HepG2 (cell line): ENCODE results near the gene IP6K1. TPM values are rescaled to one million over a fixed set of nuclear protein-coding genes. Genes with fewer than 3 reads are reported as not detected.
A peak's percentile ranks its signal among the peaks of the same experiment; 100 is the strongest.

ENCODE experiments used
- ARID3A ChIP-seq: IDR thresholded peaks from 2 replicates; pipeline ENCODE4 v1.6.1; 2012; ENCODE audit warnings: low read depth, low read length, improper control_type of control experiment
- GPBP1L1 ChIP-seq: sonication (generic); formaldehyde crosslinking; IDR thresholded peaks from 2 replicates; pipeline ENCODE4 v1.5.0; 2020; ENCODE audit warnings: mild to moderate bottlenecking, missing genetic modification reagents
- HNF4A ChIP-seq: sonication (generic); formaldehyde crosslinking; IDR thresholded peaks from 2 replicates; pipeline ENCODE4 v1.4.0; 2020; ENCODE audit warnings: missing genetic modification reagents
- HNF4G ChIP-seq, 2 experiments: sonication (generic) in 1 of 2; formaldehyde crosslinking in 1 of 2; IDR thresholded peaks; 2 replicates each; pipeline versions ENCODE4 v1.4.0 to v1.6.1; 2011 to 2020; ENCODE audit warnings: borderline replicate concordance in 2 of 2, low read depth in 2 of 2, mild to moderate bottlenecking in 2 of 2, low read length in 1 of 2, missing genetic modification reagents in 1 of 2, moderate library complexity in 1 of 2
- HNRNPH1 ChIP-seq: fragments of 200-400 bp; formaldehyde crosslinking; optimal IDR thresholded peaks from 2 replicates; pipeline ENCODE3; 2017; ENCODE audit warnings: mild to moderate bottlenecking, low read depth, low read length
- LCORL ChIP-seq, 2 experiments: fragments of 450-650 bp in 1 of 2; sonication (generic) in 1 of 2; formaldehyde crosslinking in 1 of 2; IDR thresholded peaks; 2 replicates each; pipeline versions ENCODE4 v1.5.0 to v1.6.1; 2017 to 2020; ENCODE audit warnings: antibody characterized with exemption in 1 of 2, missing genetic modification reagents in 1 of 2
- MAF1 ChIP-seq: sonication (generic); formaldehyde crosslinking; IDR thresholded peaks from 2 replicates; pipeline ENCODE4 v1.5.0; 2020; ENCODE audit warnings: missing genetic modification reagents, borderline replicate concordance
- PRDM10 ChIP-seq: sonication (generic); formaldehyde crosslinking; IDR thresholded peaks from 2 replicates; pipeline ENCODE4 v1.4.0; 2020; ENCODE audit warnings: low read depth, missing genetic modification reagents
- RNF219 ChIP-seq: sonication (generic); formaldehyde crosslinking; IDR thresholded peaks from 2 replicates; pipeline ENCODE4 v1.5.0; 2020; ENCODE audit warnings: mild to moderate bottlenecking, missing genetic modification reagents
- SALL1 ChIP-seq: sonication (generic); formaldehyde crosslinking; IDR thresholded peaks from 2 replicates; pipeline ENCODE4 v1.8.0; 2022; ENCODE audit warnings: mild to moderate bottlenecking, missing genetic modification reagents
- SOX6 ChIP-seq, 2 experiments: fragments of 450-650 bp in 1 of 2; sonication (generic) in 1 of 2; formaldehyde crosslinking in 1 of 2; IDR thresholded peaks; 2 replicates each; pipeline versions ENCODE4 v1.4.0 to v1.6.1; 2017 to 2020; ENCODE audit warnings: antibody characterized with exemption in 1 of 2, mild to moderate bottlenecking in 1 of 2, missing genetic modification reagents in 1 of 2
- SYNCRIP ChIP-seq: fragments of 200-400 bp; formaldehyde crosslinking; IDR thresholded peaks from 2 replicates; pipeline ENCODE4 v1.6.1; 2018; ENCODE audit warnings: mild to moderate bottlenecking, low read depth, low read length; ENCODE audit not compliant: insufficient read depth
- TBL1XR1 ChIP-seq: fragments of 150-350 bp; IDR thresholded peaks from 2 replicates; pipeline ENCODE4 v1.6.1; 2014; ENCODE audit warnings: borderline replicate concordance, low read length; ENCODE audit not compliant: partially characterized antibody
- ZFY ChIP-seq: sonication (generic); formaldehyde crosslinking; IDR thresholded peaks from 2 replicates; pipeline ENCODE4 v1.4.0; 2020; ENCODE audit warnings: missing genetic modification reagents
- ZNF451 ChIP-seq: sonication (generic); formaldehyde crosslinking; IDR thresholded peaks from 2 replicates; pipeline ENCODE4 v1.5.0; 2020; ENCODE audit warnings: mild to moderate bottlenecking, missing genetic modification reagents
- ZNF800 ChIP-seq: sonication (generic); formaldehyde crosslinking; IDR thresholded peaks from 2 replicates; pipeline ENCODE4 v1.4.0; 2020; ENCODE audit warnings: missing genetic modification reagents
- polyA plus RNA-seq, 8 experiments: library from polyadenylated mRNA; depleted of rRNA in 3 of 8; stranded (reverse) in 7 of 8; unstranded in 1 of 8; fragments of >200 nt; fragmentation: Illumina TruSeq in 4 of 8; extraction: Trizol in 4 of 8; gene quantifications; 2 replicates each; pipeline versions ENCODE4 v1.2.1 to v1.2.3, GENCODE V29; 2011 to 2016; ENCODE audit warnings: low read depth in 4 of 8, missing spikeins in 1 of 8, mixed read lengths in 1 of 8; ENCODE audit not compliant: insufficient read depth in 1 of 8
- total RNA-seq, 5 experiments: library from RNA; depleted of rRNA; stranded (reverse); fragments of >200 nt; fragmentation: Illumina TruSeq; extraction: Trizol; gene quantifications; 2 replicates each; pipeline ENCODE4 v1.2.3, GENCODE V29; 2016; ENCODE audit warnings: low read depth in 1 of 5

IP6K1 gene
- total and polyA plus RNA-seq, 2 of the 13 experiments (the other 11 are each of a cell fraction or from before 2014, with no cell fraction given), result 17.7 to 29.7 TPM

- TF ChIP-seq PRDM10, result 0 out of 2 replicates have a peak, but pooled peaks have one; percentile 12
- TF ChIP-seq SOX6 (IDR thresholded peaks at IDR 0.05), result no peak
- TF ChIP-seq SOX6 (CRISPR knock-in tag; IDR thresholded peaks at IDR 0.05), result 0 out of 2 replicates have a peak, but pooled peaks have one; percentile 25
- no peak for TF ChIP-seq ARID3A
- no peak for TF ChIP-seq LCORL (IDR thresholded peaks at IDR 0.05)
- TF ChIP-seq LCORL (CRISPR knock-in tag; IDR thresholded peaks at IDR 0.05), result 0 out of 2 replicates have a peak, but pooled peaks have one; percentile 23
- TF ChIP-seq SYNCRIP, result no peak
- no peak for TF ChIP-seq TBL1XR1
- TF ChIP-seq HNF4A, result no peak
- no peak for TF ChIP-seq RNF219 (CRISPR knock-in tag)
- no peak for TF ChIP-seq ZFY (CRISPR knock-in tag)
- no peak for TF ChIP-seq ZNF800 (CRISPR knock-in tag)
- TF ChIP-seq SALL1, result peak; percentile 13; the same call in 1 of the 2 replicates
- TF ChIP-seq ZNF451 (CRISPR knock-in tag), result no peak
- TF ChIP-seq MAF1 (CRISPR knock-in tag), result no peak
- TF ChIP-seq HNF4G (IDR thresholded peaks at IDR 0.05; ENCODE audit: borderline replicate concordance, low read depth, low read length), result 0 out of 2 replicates have a peak, but pooled peaks have one; percentile 22
- TF ChIP-seq HNF4G (CRISPR knock-in tag; IDR thresholded peaks at IDR 0.05; ENCODE audit: borderline replicate concordance, low read depth), result no peak
- TF ChIP-seq GPBP1L1 (CRISPR knock-in tag), result no peak
- TF ChIP-seq HNRNPH1, result no peak
These were observed 14.8 kb upstream of the IP6K1 start (continued) for GRCh38 chr3:49801160-49801559.
